ENCODE results near the gene IL2RA.

The IL2RA gene

DNA sequence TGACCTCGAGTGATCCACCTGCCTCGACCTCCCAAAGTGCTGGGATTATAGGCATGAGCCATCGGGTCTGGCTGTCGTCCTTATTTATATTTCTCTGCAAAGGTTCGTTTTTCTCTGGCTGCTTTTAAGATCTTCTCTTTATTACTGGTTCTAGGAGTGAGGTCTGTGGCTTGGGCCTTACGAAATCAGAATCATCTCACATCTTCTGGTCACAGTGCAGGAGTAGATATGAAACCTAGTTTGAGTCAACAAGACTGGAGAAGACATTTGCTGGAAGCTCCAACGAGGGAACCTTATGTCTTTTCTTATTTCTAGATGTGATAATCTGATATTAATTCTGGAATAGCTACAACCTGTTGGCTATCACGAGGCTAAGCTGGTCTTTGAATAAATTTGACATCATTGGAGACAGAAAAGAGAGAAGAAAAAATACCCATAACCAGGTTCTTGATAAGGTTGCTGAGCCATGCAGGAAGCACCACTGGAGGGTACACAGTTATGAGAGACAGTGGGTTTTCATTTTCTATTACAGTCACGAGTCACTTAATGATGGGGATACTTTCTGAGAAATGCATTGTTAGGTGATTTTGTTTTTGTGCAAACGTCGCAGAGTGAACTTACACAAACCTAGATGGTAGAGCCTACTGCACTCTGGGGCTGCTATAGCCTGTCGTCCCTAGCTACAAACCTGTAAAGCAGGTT, 59.2 kb downstream of the IL2RA start:
- no peaks in the 10 kb centered on the region for H3K4me1 Mint-ChIP-seq
- no peaks in the 10 kb centered on the region for H3K36me3 Mint-ChIP-seq (ENCODE audit: low read depth)
- H3K27me3 Mint-ChIP-seq (ENCODE audit: low read depth), result peaks cover 24% of the 10 kb centered on the region
- TF ChIP-seq, protein P1, sequence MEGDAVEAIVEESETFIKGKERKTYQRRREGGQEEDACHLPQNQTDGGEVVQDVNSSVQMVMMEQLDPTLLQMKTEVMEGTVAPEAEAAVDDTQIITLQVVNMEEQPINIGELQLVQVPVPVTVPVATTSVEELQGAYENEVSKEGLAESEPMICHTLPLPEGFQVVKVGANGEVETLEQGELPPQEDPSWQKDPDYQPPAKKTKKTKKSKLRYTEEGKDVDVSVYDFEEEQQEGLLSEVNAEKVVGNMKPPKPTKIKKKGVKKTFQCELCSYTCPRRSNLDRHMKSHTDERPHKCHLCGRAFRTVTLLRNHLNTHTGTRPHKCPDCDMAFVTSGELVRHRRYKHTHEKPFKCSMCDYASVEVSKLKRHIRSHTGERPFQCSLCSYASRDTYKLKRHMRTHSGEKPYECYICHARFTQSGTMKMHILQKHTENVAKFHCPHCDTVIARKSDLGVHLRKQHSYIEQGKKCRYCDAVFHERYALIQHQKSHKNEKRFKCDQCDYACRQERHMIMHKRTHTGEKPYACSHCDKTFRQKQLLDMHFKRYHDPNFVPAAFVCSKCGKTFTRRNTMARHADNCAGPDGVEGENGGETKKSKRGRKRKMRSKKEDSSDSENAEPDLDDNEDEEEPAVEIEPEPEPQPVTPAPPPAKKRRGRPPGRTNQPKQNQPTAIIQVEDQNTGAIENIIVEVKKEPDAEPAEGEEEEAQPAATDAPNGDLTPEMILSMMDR (IDR thresholded peaks at IDR 0.05; ENCODE audit: unreplicated experiment in 3 of 3), result no peak
- no peak overlapping the region for H3K27ac Mint-ChIP-seq
- H3K4me3 Mint-ChIP-seq, result no peak overlapping the region
- peaks cover 5% of the 10 kb centered on the region for H3K9me3 Mint-ChIP-seq

DNA sequence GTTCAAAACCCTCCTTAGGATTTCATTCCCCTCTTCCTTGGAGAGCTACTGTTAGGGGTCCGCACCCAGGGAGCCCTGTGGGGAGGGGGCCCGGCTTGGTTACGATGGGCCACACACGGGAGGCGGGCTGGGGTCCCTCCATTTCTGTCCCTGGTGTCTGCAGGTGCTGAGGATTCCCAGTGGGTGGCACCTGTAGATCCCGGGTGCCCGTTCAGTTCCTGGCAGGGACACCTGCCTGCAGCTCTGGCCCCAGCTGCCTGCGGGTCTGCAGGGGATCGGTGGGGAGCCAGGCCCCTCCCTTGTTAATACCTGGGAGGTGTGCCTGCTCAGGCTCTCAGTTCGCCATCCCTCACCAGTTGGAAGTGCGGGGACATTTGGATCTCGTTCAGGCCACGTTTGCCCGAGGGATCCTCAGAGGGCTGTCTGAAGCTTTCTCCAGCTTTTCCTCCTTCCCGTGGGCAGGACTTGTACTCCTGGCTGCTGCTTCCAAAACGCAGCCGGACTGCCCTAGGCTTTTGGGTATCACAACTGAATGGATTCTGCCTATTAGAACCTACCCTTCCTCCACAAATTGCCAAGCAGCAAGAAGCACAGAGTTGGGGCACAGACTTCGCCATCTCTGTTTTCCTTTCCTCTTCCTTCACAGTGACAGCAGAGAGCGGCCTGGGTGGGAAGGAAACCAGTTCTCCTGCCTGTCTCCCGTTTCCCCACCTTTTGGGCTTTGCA, 62.6 kb downstream of the IL2RA start:
- H3K27me3 Mint-ChIP-seq (ENCODE audit: low read depth), result peaks cover 11% of the 10 kb centered on the region
- no peaks in the 10 kb centered on the region for H3K4me1 Mint-ChIP-seq
- H3K36me3 Mint-ChIP-seq (ENCODE audit: low read depth), result no peaks in the 10 kb centered on the region
- no peak overlapping the region for H3K4me3 Mint-ChIP-seq
- TF ChIP-seq, protein P1 (IDR thresholded peaks at IDR 0.05; ENCODE audit: unreplicated experiment in 3 of 3), result no peak
- peaks cover 3% of the 10 kb centered on the region for H3K9me3 Mint-ChIP-seq
- no peak overlapping the region for H3K27ac Mint-ChIP-seq

DNA sequence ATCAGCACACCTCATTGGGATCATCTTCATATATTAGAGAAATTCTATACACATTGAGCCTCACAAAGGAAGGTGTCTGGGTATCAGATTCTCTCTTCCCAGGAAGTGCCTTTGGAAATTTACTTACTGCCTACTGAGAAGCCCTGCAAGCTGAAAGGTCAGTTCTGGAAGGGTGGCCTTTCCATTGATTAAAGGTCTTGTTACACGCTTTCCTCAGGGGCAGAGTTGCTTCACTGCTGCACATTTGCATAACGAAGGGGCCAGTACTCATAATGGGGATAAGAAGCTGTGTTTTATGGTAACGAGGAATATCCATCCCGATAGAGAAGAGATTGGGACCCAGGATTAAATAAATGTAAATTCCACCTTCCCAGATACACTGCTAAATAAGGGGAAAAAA, 65.5 kb downstream of the IL2RA start:
- Mint-ChIP-seq H3K27me3 (ENCODE audit: low read depth) (peaks cover 6% of the 10 kb centered on the region), H3K36me3 (ENCODE audit: low read depth) (no peaks in the 10 kb centered on the region), H3K27ac (no peak overlapping the region), H3K4me3 (no peak overlapping the region), H3K9me3 (peaks cover 22% of the 10 kb centered on the region), H3K4me1 (no peaks in the 10 kb centered on the region)
- TF ChIP-seq, protein P1 (IDR thresholded peaks at IDR 0.05; ENCODE audit: unreplicated experiment in 3 of 3), result no peak

DNA sequence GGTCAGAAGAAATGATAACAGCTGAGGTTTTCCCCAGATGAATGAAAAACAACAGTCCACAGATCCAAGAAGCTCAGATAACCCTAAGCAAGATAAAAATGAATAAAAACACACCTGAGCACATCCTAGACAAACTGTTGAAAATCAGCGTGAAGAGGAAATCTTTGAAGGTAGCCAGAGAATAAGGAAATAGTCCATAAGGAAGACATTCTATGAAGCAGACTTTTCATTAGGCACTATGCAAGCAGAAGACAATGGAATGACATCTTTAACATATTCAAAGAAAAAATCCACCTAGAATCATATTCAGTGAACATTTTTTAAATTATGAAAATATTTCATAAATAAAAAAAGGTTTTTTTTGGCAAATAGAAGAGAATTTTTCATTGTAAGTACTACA, 69.8 kb downstream of the IL2RA start:
- TF ChIP-seq, protein P1 (IDR thresholded peaks at IDR 0.05; ENCODE audit: unreplicated experiment in 3 of 3), result no peak
- no peaks in the 10 kb centered on the region for H3K27me3 Mint-ChIP-seq (ENCODE audit: low read depth)
- H3K27ac Mint-ChIP-seq, result no peak overlapping the region
- H3K36me3 Mint-ChIP-seq (ENCODE audit: low read depth), result no peaks in the 10 kb centered on the region
- H3K4me1 Mint-ChIP-seq, result no peaks in the 10 kb centered on the region
- peaks cover 29% of the 10 kb centered on the region for H3K9me3 Mint-ChIP-seq
- H3K4me3 Mint-ChIP-seq, result no peak overlapping the region

DNA sequence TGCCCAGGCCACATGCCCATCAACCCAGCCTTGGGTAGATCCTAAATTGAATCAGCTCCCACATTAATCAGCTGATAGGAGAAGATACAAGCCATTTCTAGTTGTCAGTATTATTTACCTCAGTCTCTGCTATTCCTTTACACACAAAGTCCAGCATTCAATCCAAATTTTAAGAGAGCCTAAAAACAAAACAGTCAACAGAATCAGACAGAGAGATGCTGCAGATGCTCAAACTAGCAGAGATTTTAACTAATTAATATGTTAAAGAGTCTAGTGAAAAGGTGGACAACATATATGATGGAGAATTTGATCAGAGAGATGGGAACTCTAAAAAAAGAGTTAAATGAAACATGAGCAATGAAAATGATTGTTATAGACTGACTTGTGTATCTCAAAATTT, 70.5 kb downstream of the IL2RA start:
- peaks cover 29% of the 10 kb centered on the region for H3K9me3 Mint-ChIP-seq
- no peak overlapping the region for H3K27ac Mint-ChIP-seq
- TF ChIP-seq, protein P1 (IDR thresholded peaks at IDR 0.05; ENCODE audit: unreplicated experiment in 3 of 3), result no peak
- no peaks in the 10 kb centered on the region for H3K27me3 Mint-ChIP-seq (ENCODE audit: low read depth)
- H3K4me3 Mint-ChIP-seq, result no peak overlapping the region
- no peaks in the 10 kb centered on the region for H3K36me3 Mint-ChIP-seq (ENCODE audit: low read depth)
- no peaks in the 10 kb centered on the region for H3K4me1 Mint-ChIP-seq
